Loucy (cell line): ENCODE data around the gene TMED8.

Experiments
- CTCF ChIP-seq: fragments of 200-600 bp; sonication (generic); conservative IDR thresholded peaks from 2 replicates; pipeline ENCODE4 v1.5.1; 2014; ENCODE audit warnings: mild to moderate bottlenecking, antibody characterized with exemption, low read length
- EZH2phosphoT487 ChIP-seq: fragments of 200-600 bp; IDR thresholded peaks from 2 replicates; pipeline ENCODE4 v1.6.1; 2018; ENCODE audit warnings: antibody characterized with exemption, mild to moderate bottlenecking, moderate library complexity, borderline replicate concordance

- no peak for TF ChIP-seq CTCF
- TF ChIP-seq EZH2phosphoT487: no peak
These were observed 60.0 kb downstream of the TMED8 start for GRCh38 chr14:77316872-77317301.
